ENCODE measurements around the gene R3HDM2.
"Not testable (repeated sequence)": the region's sequence is repeated elsewhere in the genome, so short reads cannot be mapped to it uniquely, and the experiment has no call there.

R3HDM2 gene

DNA sequence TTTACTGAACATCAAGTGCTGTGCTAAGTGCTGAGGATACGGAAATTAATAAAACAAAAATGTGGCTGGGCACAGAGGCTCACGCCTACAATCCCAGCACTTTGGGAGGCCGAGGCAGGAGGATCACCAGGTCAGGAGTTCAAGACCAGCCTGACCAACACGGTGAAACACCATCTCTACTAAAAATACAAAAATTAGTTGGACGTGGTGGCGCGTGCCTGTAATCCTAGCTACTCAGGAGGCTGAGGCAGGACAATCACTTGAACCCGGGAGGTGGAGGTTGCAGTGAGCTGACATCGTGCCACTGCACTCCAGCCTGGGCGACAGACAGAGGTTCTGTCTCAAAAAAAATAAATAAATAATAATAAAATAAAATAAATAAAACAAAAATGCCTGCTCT is 3.9 kb downstream of the R3HDM2 start:
- not testable (repeated sequence) for DNase-seq (ENCODE audit: low read depth)

DNA sequence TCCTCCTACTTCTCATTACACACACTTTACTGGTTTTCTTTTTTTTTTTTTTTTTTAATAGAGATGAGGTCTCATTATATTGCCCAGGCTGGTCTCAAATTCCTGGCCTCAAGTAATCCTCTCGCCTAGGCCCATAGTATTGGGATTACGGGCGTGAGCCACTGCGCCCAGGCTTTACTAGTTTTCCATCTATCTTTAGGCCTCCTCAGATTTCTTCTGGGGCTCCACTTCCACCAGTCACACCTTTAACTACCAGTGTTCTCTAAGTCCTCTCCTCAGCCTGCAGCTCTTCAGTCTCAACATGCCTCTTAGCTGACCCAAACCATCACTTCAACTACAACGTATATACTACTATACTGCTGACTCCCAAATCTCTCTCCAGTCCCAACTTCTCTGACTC is 10.4 kb downstream of the R3HDM2 start:
- no peak for DNase-seq (ENCODE audit: low read depth)

DNA sequence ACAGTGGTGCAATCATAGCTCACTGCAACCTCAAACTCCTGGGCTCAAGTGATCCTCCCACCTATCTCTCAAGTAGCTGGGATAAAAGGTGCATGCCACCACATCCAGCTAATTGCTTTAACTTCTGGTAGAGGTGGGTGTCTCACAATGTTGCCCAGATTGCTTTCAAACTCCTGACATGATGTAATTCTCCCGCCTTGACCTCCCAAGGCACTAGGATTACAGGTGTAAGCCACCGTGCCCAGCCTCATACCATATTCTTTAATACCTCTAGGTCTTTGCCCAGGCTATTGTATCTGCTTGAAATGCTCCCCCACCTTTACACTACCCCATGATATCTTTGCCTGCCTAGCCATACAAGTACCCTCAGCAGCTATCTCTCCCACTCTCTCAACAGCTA is 11.3 kb downstream of the R3HDM2 start:
- DNase-seq (ENCODE audit: low read depth): no peak

DNA sequence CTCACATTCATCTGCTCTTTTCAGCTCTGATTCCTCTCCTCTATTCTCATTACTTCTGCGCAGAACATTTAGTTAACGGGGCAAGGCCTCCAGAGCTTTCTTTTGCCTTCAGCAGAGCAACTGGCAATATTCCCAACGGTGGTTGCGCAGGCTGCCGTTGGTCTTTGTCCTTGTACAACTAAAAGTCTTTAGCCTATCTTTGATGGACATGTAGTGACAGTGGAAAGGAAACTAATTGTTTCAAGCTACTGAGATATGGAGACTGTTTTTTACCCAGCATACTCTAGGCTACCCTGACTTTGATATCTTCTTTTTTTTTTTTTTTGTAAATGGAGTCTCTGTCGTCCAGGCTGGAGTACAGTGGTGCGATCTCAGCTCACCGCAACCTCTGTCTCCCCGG is 12.6 kb downstream of the R3HDM2 start:
- no peak for DNase-seq (ENCODE audit: low read depth)

DNA sequence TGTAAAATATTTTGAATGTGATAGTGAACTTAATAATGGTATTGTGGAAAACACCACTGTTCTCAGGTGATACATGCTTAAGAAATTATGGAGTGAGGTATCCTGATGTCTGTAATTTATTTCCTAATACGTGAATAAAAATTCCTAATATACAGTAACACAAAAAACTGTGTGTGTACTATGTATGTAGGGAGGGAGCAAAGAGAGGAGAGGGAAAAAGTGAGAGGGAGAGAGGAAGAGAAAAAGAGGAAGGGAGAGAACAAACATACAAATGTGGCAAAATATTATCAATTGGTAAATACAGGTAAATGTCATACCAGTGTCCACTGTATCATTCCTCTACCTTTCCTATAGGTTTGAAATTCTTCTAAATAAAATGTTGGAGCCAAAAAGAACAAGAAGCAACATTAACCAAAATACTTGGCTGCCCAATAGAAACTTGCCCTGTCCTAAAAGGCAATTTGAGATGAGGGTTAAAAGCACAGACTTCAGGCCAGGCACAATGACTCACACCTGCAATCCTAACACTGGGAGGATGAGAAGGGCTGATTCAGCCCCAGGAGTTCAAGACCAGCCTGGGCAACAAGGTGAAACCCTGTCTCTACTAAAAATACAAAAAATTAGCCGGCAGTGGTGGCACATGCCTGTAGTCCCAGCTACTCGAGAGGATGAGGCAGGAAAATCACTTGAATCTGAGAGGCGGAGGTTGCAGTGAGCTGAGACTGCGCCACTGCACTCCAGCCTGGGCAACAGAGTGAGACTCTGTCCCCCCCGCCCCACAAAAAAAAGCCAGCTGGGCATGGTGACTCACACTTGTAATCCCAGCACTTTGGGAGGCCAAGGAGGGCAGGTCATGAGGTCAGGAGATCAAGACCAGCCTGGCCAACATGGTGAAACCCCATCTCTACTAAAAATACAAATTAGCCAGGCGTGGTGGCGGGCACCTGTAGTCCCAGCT is 14.5 kb downstream of the R3HDM2 start:
- DNase-seq (ENCODE audit: low read depth): no peak

DNA sequence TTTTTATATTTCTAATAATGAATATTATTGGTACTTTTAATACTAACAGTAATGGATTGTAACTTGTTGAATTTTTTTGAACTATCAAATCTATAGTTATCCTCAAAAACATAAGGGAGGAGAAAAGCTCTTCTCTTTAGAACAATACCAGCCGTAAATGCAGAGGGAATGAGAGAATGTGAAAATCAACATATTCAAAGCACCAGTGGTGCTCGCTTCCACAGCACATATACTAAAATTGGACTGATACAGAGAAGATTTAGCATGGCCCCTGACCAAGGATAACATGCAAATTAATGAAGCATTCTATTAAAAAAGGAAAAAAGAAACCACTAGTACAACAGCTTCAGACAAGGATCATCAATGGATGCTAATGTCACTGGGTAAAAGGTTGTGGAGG is 15.8 kb downstream of the R3HDM2 start:
- DNase-seq (ENCODE audit: low read depth): no peak

DNA sequence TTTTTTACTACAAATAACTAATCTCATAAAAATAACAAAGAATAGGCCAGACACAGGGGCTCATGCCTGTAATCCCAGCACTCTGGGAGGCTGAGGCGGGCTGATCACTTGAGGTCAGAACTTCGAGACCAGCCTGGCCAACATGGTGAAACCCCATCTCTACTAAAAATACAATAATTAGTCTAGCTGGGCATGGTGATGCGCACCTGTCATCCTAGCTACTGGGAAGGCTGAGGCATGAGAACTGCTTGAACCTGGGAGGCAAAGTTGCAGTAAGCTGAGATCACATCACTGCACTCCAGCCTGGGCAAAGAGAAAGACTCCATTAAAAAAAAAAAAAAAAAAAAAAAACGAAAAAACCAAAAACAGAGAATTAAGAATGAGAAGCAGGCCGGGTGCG is 16.7 kb downstream of the R3HDM2 start:
- not testable (repeated sequence) for DNase-seq (ENCODE audit: low read depth)

DNA sequence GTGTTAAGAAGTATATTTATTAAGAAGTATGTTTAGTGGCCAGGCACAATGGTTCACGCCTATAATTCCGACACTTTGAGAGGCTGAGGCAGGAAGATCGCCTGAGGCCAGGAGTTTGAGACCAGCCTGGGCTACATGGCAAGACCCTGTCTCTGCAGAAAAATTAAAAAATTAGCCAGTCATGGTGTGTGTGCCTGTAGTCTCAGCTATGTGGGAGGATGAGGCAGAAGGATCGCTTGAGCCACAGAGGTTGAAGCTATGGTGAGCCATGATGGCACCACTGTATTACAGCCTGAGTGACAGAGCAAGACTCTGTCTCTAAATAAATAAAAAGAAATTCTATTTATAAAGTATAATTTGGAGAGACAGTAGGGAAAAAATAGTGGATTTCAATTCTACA is 20.3 kb downstream of the R3HDM2 start:
- no peak for DNase-seq (ENCODE audit: low read depth)

DNA sequence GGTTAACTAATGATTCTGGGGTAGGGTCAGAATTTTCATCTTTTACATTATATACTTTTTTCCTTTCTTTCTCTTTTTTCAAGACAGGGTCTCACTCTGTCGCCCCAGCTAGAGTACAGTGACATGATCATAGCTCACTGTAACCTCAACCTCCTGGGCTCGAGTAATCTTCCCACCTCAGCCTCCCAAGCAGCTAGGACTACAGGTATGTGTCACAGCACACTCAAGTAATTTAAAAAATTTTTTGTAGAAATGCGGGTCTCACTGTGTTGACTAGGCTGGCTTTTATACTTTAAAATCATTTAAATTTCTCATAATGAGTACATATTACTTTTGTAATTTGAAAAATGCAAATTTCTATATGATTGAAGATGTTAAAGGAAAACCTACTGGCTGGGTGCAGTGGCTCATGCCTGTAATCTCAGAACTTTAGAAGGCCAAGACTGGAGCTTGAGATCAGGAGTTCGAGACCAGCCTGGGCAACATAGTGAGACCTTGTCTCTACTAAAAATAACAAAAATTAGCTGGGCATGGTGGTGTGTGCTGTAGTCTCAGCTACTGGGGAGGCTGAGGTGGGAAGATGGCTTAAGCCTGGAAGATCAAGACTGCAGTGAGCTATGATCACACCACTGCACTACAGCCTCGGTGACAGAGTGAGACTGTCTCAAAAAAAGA is 25.7 kb downstream of the R3HDM2 start:
- DNase-seq (ENCODE audit: low read depth): no peak

DNA sequence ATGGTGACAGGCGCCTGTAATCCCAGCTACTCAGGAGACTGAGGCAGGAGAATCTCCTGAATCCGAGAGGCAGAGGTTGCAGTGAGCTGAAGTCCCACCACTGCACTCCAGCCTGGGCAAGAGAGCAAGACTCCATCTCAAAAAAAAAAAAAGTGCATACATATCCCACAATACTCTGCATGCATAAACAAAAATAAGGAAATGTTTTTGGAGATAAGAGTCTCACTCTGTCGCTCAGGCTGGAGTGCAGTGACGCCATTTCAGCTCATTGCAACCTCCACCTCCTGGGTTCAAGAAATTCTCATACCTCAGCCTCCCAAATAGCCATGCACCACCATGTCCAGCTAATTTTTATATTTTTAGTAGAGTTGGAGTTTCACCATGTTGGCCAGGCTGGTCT is 28.7 kb downstream of the R3HDM2 start:
- DNase-seq (ENCODE audit: low read depth): not testable (repeated sequence)

DNA sequence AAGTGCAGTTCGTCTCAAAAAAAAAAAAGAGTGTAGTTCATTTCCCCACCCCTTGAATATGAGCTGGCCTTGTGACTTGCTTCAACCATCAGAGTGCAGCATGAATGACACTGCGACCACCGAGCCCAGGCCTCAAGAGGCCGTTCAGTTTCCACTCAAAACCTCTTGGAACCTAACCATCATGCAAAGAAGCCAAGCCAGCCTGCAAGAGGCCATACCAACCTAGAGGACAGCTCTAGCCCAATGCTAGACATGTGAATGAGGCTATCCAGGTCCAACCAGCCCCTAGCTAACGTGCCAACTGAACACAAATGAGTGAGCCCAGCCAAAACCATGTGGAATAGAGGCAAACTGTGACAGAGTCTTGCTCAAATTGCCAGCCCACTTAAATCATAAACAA is 29.7 kb downstream of the R3HDM2 start:
- DNase-seq (ENCODE audit: low read depth): no peak

DNA sequence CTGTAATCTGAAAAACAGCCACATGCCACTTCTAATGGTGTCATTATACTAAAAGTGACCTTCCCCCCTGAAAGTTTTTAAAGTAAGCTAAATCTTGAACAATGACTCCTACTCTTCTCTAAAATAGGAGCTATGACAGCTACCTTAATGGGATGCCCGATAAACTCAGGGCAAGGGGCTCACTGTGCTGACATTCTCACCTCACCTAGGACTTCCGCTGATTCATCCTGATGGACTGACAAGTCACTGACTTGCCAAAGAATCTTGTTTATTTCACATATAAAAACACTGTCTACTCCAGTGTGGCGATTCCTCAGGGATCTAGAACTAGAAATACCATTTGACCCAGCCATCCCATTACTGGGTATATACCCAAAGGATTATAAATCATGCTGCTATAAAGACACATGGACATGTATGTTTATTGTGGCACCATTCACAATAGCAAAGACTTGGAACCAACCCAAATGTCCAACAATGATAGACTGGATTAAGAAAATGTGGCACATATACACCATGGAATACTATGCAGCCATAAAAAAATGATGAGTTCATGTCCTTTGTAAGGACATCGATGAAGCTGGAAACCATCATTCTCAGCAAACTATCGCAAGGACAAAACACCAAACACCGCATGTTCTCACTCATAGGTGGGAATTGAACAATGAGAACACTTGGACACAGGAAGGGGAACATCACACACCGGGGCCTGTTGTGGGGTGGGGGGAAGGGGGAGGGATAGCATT is 31.0 kb downstream of the R3HDM2 start:
- not testable (repeated sequence) for DNase-seq (ENCODE audit: low read depth)

DNA sequence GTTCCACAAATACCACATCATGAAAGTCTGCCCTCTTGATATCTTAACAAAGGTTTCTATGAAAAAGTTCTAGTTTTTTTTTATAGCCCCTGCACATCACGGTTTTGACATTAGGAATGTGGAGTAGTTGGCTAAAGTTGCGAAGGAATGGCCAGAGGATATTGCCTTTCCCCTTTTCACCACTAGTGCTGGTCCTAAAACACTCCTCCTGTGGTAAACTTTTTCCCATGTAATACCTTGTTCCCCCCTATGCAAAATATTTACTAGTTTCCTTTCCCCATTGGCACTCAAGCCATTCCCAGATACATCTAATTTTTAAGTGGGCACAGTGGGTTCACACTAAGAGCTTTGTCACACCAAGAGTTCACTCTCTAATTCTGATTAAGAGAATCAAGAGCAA is 33.4 kb downstream of the R3HDM2 start:
- no peak for DNase-seq (ENCODE audit: low read depth)

DNA sequence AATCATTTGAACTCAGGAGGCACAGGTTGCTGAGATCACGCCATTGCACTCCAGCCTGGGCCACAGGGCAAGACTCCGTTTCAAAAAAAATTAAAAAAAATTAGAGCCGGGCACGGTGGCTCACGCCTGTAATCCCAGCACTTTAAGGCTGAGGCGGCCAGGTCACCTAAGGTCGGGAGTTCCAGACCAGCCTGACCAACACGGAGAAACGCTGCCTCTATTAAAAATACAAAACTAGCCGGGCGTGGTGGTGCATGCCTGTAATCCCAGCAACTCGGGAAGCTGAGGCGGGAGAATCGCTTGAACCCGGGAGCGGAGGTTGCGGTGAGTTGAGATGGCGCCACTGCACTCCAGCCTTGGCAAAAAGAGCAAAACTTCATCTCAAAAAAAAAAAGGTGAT is 35.7 kb downstream of the R3HDM2 start:
- DNase-seq (ENCODE audit: low read depth): no peak

DNA sequence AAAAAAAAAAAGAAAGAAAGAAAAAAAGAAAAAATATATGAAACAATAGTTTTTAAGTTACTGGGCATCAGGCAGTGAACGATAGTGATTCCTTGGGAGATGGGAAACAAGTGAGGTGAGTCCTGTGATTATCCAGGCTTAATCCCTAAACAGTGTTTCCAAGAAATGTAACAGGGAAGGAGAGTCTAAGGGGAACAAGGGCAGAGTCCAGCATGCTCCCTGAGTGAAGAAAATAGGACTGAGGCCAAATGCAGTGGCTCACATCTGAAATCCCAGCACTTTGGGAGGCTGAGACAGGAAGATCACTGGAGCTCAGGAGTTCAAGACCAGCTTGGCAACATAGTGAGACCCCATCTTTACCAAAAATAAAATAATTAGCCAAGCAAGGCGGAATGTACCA is 40.7 kb downstream of the R3HDM2 start:
- DNase-seq (ENCODE audit: low read depth): no peak

DNA sequence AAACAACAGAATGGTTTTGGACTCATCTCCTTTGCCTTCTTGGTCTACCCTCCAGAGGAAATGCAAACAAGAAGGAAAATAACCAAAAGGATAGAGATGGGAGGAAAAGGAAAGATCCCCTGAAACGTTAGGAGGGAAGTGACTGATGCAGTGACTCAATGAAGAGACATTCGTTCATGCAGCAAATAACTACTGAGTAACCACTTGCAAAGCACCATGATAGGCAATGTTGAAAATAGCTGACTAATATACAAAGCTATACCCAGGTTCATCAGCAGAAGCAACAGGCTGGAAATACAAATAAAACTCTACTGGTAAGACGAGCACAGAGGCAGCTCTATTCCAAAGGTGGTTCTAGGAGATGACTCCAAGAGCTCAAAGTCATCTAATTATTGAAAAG is 41.8 kb downstream of the R3HDM2 start:
- peak; percentile 67 for DNase-seq (ENCODE audit: low read depth)

DNA sequence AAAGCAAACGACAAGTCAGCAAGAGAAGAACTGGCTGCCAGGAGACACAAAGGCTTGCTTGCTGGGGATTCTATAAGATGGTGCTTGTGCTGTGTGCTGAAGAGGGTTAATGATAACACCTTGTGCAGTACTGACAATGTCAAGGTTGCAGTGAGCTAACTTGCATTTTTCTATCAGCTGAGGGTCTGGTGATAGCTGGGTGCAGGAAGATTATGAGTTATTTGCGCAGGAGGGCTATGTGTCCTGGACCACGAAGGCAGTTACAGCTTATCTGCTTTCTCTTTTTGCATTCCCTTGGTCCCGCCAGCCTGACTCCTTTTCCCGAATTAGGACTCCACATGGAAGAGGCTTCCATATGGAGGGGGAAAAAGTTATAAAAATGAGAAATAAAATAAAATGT is 42.4 kb downstream of the R3HDM2 start:
- DNase-seq (ENCODE audit: low read depth): no peak

DNA sequence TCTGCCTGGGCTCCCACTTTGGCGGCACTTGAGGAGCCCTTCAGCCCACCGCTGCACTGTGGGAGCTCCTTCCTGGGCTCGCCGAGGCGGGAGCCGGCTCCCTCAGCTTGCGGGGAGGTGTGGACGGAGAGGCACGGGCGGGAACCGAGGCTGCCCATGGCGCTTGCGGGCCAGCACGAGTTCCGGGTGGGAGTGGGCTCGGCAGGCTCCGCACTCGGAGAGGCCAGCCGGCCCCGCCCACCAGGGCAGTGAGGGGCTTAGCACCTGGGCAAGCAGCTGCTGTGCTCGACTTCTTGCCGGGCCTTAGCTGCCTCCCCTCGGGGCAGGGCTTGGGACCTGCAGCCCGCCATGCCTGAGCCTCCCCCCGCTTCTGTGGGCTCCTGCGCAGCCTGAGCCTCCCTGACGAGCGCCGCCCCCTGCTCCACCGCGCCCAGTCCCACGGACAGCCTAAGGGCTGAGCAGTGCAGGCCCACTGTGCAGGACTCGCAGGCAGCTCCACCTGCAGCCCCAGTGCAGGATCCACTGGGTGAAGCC is 44.6 kb downstream of the R3HDM2 start:
- DNase-seq (ENCODE audit: low read depth): no peak

DNA sequence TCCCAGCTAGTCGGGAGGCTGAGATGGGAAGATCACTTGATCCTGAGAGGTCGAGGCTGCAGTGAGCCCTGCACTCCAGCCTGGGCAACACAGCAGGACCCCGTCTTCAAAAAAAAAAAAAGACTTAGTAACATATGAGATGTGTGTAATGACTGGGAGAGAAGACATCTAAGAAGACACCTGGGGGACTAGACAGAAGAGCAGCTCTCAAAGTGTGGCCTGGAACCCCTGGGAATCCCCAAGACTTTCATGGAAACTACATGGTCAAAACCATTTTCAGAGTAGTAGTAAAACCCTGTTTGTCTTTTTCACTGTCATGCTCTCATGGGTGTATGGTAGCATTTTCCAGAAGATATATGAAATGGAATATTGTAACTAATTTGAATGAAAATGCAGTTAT is 45.3 kb downstream of the R3HDM2 start:
- DNase-seq (ENCODE audit: low read depth): no peak

DNA sequence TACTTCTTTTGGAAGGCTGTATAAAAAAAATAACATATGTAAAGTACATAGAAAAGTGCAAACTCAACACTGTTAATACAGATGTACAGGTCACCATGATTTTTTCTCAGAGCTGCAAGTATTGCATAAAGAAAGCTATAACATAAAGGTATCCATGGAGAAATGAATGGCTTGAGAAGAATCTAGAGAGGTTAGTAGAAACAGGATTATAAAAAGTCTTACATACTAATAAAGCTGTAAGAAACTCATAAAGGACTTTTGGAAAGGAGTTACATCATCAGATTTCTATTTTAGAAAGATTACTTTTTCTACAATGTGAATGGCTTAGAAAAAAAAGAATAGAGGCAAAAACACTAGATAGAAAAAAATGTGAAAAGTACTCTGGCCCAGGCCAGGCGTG is 46.4 kb downstream of the R3HDM2 start:
- no peak for DNase-seq (ENCODE audit: low read depth)

DNA sequence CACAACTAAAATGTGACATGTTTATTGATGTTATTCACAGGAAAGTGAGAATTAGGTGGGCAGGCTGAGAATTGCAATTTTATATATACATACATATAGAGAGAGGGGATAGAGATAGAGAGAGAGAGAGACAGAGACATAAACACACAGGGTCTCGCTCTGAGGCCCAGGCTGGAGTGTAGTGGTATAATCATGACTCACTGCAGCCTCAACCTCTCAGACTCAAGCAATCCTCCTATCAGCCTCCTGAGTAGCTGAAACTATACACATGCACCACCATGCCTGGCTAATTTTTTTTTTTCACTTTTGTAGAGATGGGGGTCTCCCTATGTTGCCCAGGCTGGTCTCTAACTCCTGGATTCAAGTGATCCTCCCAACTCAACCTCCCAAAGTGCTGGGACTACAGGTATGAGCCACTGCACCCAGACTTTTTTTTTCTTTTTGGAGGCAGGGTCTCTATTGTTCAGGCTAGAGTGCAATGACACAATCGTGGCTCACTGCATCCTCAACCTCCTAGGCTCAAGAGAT is 49.1 kb downstream of the R3HDM2 start:
- no peak for DNase-seq (ENCODE audit: low read depth)

DNA sequence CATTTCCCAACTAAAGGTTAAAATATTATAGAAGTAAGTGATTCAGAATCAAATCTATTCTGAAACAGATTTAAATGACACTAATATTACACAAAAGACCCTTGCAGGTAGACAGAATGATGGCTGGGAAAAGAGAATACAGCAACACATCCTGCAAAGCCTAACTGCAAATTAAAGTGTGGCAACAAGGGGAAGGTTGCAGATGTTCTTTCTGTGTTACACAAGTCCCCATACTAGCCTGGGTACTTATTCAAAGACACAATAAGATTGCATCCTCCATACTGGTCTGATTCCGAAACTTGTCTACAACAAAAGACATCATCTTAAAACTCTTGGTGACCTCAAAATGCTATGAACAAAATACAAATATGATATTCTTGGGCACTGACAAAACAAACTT is 50.5 kb downstream of the R3HDM2 start:
- no peak for DNase-seq (ENCODE audit: low read depth)

All from GM04503 (cell line).